Muscle of leg (tissue), 11 donors: Measurements from ENCODE around the gene NDUFB2. TPM values are rescaled to one million over a fixed set of nuclear protein-coding genes. Genes with fewer than 3 reads are reported as not detected.
"Not testable (repeated sequence)": the region's sequence is repeated elsewhere in the genome, so short reads cannot be mapped to it uniquely, and the experiment has no call there.

Experiments
- DNase-seq: peaks from one replicate; pipeline ENCODE4 v3.0.0; 2013
- H3K27ac ChIP-seq: one replicate; pipeline ENCODE4 v1.5.1; 2013; ENCODE audit warnings: mild to moderate bottlenecking, low read length, control low read depth
- H3K27me3 ChIP-seq: one replicate; pipeline ENCODE4 v1.6.1; 2013; ENCODE audit warnings: low read length; ENCODE audit not compliant: control insufficient read depth, insufficient read depth
- H3K36me3 ChIP-seq: one replicate; pipeline ENCODE4 v1.6.1; 2013; ENCODE audit warnings: low read length; ENCODE audit not compliant: control insufficient read depth, insufficient read depth
- H3K4me1 ChIP-seq: one replicate; pipeline ENCODE4 v1.6.1; 2013; ENCODE audit warnings: low read length; ENCODE audit not compliant: control insufficient read depth, insufficient read depth
- H3K4me3 ChIP-seq: one replicate; pipeline ENCODE4 v1.5.1; 2013; ENCODE audit warnings: low read length, control low read depth
- H3K9me3 ChIP-seq: replicated peaks from 2 replicates; pipeline ENCODE4 v1.6.1; 2013; ENCODE audit warnings: low read depth, low read length; ENCODE audit not compliant: control insufficient read depth
- WGBS: methylation state at CpG from one replicate; pipeline ENCODE4 v1.1.5; 2013; ENCODE audit warnings: missing lambda C conversion rate; ENCODE audit not compliant: insufficient coverage; 5-methylcytosine and 5-hydroxymethylcytosine counted together
- polyA plus RNA-seq, 8 donors: library from polyadenylated mRNA; unstranded; fragments of 120-200 nt; gene quantifications; one replicate each; pipeline versions ENCODE4 v1.2.1 to v1.2.3, GENCODE V29; 2013; ENCODE audit warnings: inconsistent platforms in 1 of 8, low replicate concordance in 1 of 8; ENCODE audit not compliant: insufficient read length in 8 of 8, insufficient read depth in 1 of 8
- total RNA-seq: library from RNA; stranded (reverse); fragments of 120-200 nt; gene quantifications from one replicate; pipeline ENCODE4 v1.2.4, GENCODE V29; 2013

The NDUFB2 gene
- total and polyA plus RNA-seq, 9 donors: 147 to 270 (median 166) TPM

GRCh38 chr7:140698477-140698876, 2.0 kb downstream of the NDUFB2 start:
- H3K27me3 ChIP-seq: no peaks in the 10 kb centered on the region
- WGBS: 76% methylated on average over 8 of the region's 8 CpGs
- H3K4me1 ChIP-seq: peaks cover 19% of the 10 kb centered on the region
- no peak overlapping the region for H3K4me3 ChIP-seq
- no peaks in the 10 kb centered on the region for H3K9me3 ChIP-seq
- H3K27ac ChIP-seq: no peak overlapping the region
- no peak for DNase-seq
- H3K36me3 ChIP-seq: peaks cover 4% of the 10 kb centered on the region

GRCh38 chr7:140702774-140703173, 6.3 kb downstream of the NDUFB2 start:
- no peak overlapping the region for H3K4me3 ChIP-seq
- H3K27me3 ChIP-seq: no peaks in the 10 kb centered on the region
- 90% methylated on average over 6 of the region's 10 CpGs for WGBS
- H3K27ac ChIP-seq: no peak overlapping the region
- H3K9me3 ChIP-seq: no peaks in the 10 kb centered on the region
- DNase-seq: no peak
- peaks cover 18% of the 10 kb centered on the region for H3K36me3 ChIP-seq
- peaks cover 6% of the 10 kb centered on the region for H3K4me1 ChIP-seq

GRCh38 chr7:140704205-140704604, 7.7 kb downstream of the NDUFB2 start:
- Histone ChIP-seq H3K4me3 (no peak overlapping the region), H3K4me1 (no peaks in the 10 kb centered on the region), H3K27me3 (no peaks in the 10 kb centered on the region), H3K36me3 (peaks cover 18% of the 10 kb centered on the region), H3K9me3 (no peaks in the 10 kb centered on the region), H3K27ac (no peak overlapping the region)
- no peak for DNase-seq
- WGBS: no CpG with 5 or more reads among the region's 2 CpGs

GRCh38 chr7:140707132-140707531, 10.6 kb downstream of the NDUFB2 start:
- no peak overlapping the region for H3K27ac ChIP-seq
- H3K4me1 ChIP-seq: no peaks in the 10 kb centered on the region
- no peak overlapping the region for H3K4me3 ChIP-seq
- peaks cover 18% of the 10 kb centered on the region for H3K36me3 ChIP-seq
- no peaks in the 10 kb centered on the region for H3K9me3 ChIP-seq
- WGBS: 94% methylated on average over 3 of the region's 5 CpGs
- H3K27me3 ChIP-seq: no peaks in the 10 kb centered on the region
- DNase-seq: no peak

GRCh38 chr7:140708764-140709163, 12.3 kb downstream of the NDUFB2 start:
- H3K4me1 ChIP-seq, H3K4me3 ChIP-seq, H3K27ac ChIP-seq, H3K27me3 ChIP-seq, DNase-seq, H3K9me3 ChIP-seq: not testable (repeated sequence)
- no CpG with 5 or more reads among the region's 4 CpGs for WGBS
- H3K36me3 ChIP-seq: peaks cover 16% of the 10 kb centered on the region

- not testable (repeated sequence) for DNase-seq, H3K4me3 ChIP-seq, H3K36me3 ChIP-seq, H3K4me1 ChIP-seq, H3K27me3 ChIP-seq, H3K27ac ChIP-seq, H3K9me3 ChIP-seq
These were observed 15.9 kb downstream of the NDUFB2 start for GRCh38 chr7:140712392-140712791.

GRCh38 chr7:140714331-140715040, 18.0 kb downstream of the NDUFB2 start:
- Histone ChIP-seq H3K27me3 (no peaks in the 10 kb centered on the region), H3K4me3 (no peak overlapping the region), H3K27ac (no peak overlapping the region), H3K9me3 (no peaks in the 10 kb centered on the region), H3K4me1 (no peaks in the 10 kb centered on the region), H3K36me3 (peaks cover 8% of the 10 kb centered on the region)
- WGBS: 81% methylated on average over 8 of the region's 10 CpGs
- DNase-seq: no peak

- Histone ChIP-seq H3K27me3 (no peaks in the 10 kb centered on the region), H3K4me3 (no peak overlapping the region), H3K9me3 (no peaks in the 10 kb centered on the region), H3K27ac (no peak overlapping the region), H3K36me3 (peaks cover 8% of the 10 kb centered on the region), H3K4me1 (no peaks in the 10 kb centered on the region)
- DNase-seq: peak; percentile 13
- WGBS: 100% methylated on average over 1 of the region's 5 CpGs
These were observed 23.2 kb downstream of the NDUFB2 start for GRCh38 chr7:140719721-140720120.

GRCh38 chr7:140722254-140722653, 25.7 kb downstream of the NDUFB2 start:
- no peaks in the 10 kb centered on the region for H3K9me3 ChIP-seq
- H3K27me3 ChIP-seq: no peaks in the 10 kb centered on the region
- H3K36me3 ChIP-seq: peaks cover 7% of the 10 kb centered on the region
- no peak for DNase-seq
- no peaks in the 10 kb centered on the region for H3K4me1 ChIP-seq
- WGBS: no CpG with 5 or more reads among the region's 1 CpG
- H3K27ac ChIP-seq: no peak overlapping the region
- H3K4me3 ChIP-seq: no peak overlapping the region

- no peak overlapping the region for H3K27ac ChIP-seq
- peaks cover 7% of the 10 kb centered on the region for H3K36me3 ChIP-seq
- WGBS: 95% methylated on average over 3 of the region's 6 CpGs
- no peaks in the 10 kb centered on the region for H3K9me3 ChIP-seq
- no peaks in the 10 kb centered on the region for H3K27me3 ChIP-seq
- H3K4me1 ChIP-seq: no peaks in the 10 kb centered on the region
- DNase-seq: no peak
- no peak overlapping the region for H3K4me3 ChIP-seq
These were observed 26.5 kb downstream of the NDUFB2 start for GRCh38 chr7:140723006-140723405.

GRCh38 chr7:140723574-140723973, 27.1 kb downstream of the NDUFB2 start:
- WGBS: 90% methylated on average over 1 of the region's 3 CpGs

More at GRCh38 chr7:140723574-140723973, 27.1 kb downstream of the NDUFB2 start:
- H3K4me3 ChIP-seq: no peak overlapping the region
- no peaks in the 10 kb centered on the region for H3K4me1 ChIP-seq
- no peaks in the 10 kb centered on the region for H3K27me3 ChIP-seq
- H3K27ac ChIP-seq: no peak overlapping the region
- peaks cover 7% of the 10 kb centered on the region for H3K36me3 ChIP-seq
- DNase-seq: no peak
- no peaks in the 10 kb centered on the region for H3K9me3 ChIP-seq
